ENCODE measurements around the gene NEURL1.

The NEURL1 gene

GRCh38 chr10:103529539-103529938 lies 36.0 kb downstream of the NEURL1 start:
- no peak for DNase-seq
- TF ChIP-seq POLR2A (IDR thresholded peaks at IDR 0.05; ENCODE audit: low read length) (no peak), GATA1 (IDR thresholded peaks at IDR 0.05; ENCODE audit: low read depth, low read length) (no peak)

- no peak for DNase-seq
- TF ChIP-seq POLR2A (IDR thresholded peaks at IDR 0.05; ENCODE audit: low read length) (no peak), GATA1 (IDR thresholded peaks at IDR 0.05; ENCODE audit: low read depth, low read length) (no peak)
Measured at GRCh38 chr10:103533827-103534226, 40.3 kb downstream of the NEURL1 start.

GRCh38 chr10:103534621-103535498 lies 41.4 kb downstream of the NEURL1 start:
- no peak for DNase-seq
- TF ChIP-seq GATA1 (IDR thresholded peaks at IDR 0.05; ENCODE audit: low read depth, low read length) (no peak), POLR2A (IDR thresholded peaks at IDR 0.05; ENCODE audit: low read length) (no peak)

- DNase-seq, result no peak
- TF ChIP-seq POLR2A (IDR thresholded peaks at IDR 0.05; ENCODE audit: low read length) (no peak), GATA1 (IDR thresholded peaks at IDR 0.05; ENCODE audit: low read depth, low read length) (no peak)
Measured at GRCh38 chr10:103535595-103535994, 42.1 kb downstream of the NEURL1 start.

GRCh38 chr10:103539751-103540150 lies 46.2 kb downstream of the NEURL1 start:
- DNase-seq, result no peak
- TF ChIP-seq POLR2A (IDR thresholded peaks at IDR 0.05; ENCODE audit: low read length) (no peak), GATA1 (IDR thresholded peaks at IDR 0.05; ENCODE audit: low read depth, low read length) (no peak)

- DNase-seq, result no peak
- TF ChIP-seq GATA1 (IDR thresholded peaks at IDR 0.05; ENCODE audit: low read depth, low read length), result no peak
Measured at GRCh38 chr10:103540722-103541121, 47.2 kb downstream of the NEURL1 start.

GRCh38 chr10:103541616-103542015 lies 48.1 kb downstream of the NEURL1 start:
- TF ChIP-seq POLR2A (IDR thresholded peaks at IDR 0.05; ENCODE audit: low read length), result no peak
- DNase-seq, result no peak

GRCh38 chr10:103542764-103543616 lies 49.5 kb downstream of the NEURL1 start:
- DNase-seq, result peak in 1 of 2 experiments; percentile 24
- no peak for TF ChIP-seq POLR2A (IDR thresholded peaks at IDR 0.05; ENCODE audit: low read length)
- no peak for TF ChIP-seq GATA1 (IDR thresholded peaks at IDR 0.05; ENCODE audit: low read depth, low read length)

- TF ChIP-seq POLR2A (IDR thresholded peaks at IDR 0.05; ENCODE audit: low read length) (no peak), GATA1 (IDR thresholded peaks at IDR 0.05; ENCODE audit: low read depth, low read length) (no peak)
- no peak for DNase-seq
Measured at GRCh38 chr10:103543617-103544525, 50.4 kb downstream of the NEURL1 start.

- DNase-seq, result no peak
- TF ChIP-seq GATA1 (IDR thresholded peaks at IDR 0.05; ENCODE audit: low read depth, low read length) (no peak), POLR2A (IDR thresholded peaks at IDR 0.05; ENCODE audit: low read length) (no peak)
Measured at GRCh38 chr10:103544657-103545310, 51.3 kb downstream of the NEURL1 start.

GRCh38 chr10:103545366-103545765 lies 51.9 kb downstream of the NEURL1 start:
- no peak for DNase-seq
- TF ChIP-seq GATA1 (IDR thresholded peaks at IDR 0.05; ENCODE audit: low read depth, low read length), result no peak
- TF ChIP-seq POLR2A (IDR thresholded peaks at IDR 0.05; ENCODE audit: low read length), result no peak

GRCh38 chr10:103545771-103546281 lies 52.3 kb downstream of the NEURL1 start:
- no peak for DNase-seq
- no peak for TF ChIP-seq GATA1 (IDR thresholded peaks at IDR 0.05; ENCODE audit: low read depth, low read length)
- no peak for TF ChIP-seq POLR2A (IDR thresholded peaks at IDR 0.05; ENCODE audit: low read length)

- no peak for TF ChIP-seq GATA1 (IDR thresholded peaks at IDR 0.05; ENCODE audit: low read depth, low read length)
- no peak for TF ChIP-seq POLR2A (IDR thresholded peaks at IDR 0.05; ENCODE audit: low read length)
- DNase-seq, result no peak
Measured at GRCh38 chr10:103546401-103546800, 52.9 kb downstream of the NEURL1 start.

Measured in erythroblast (primary cell).